Measurements from ENCODE around the gene HIPK1.

- TF ChIP-seq HNRNPLL (IDR thresholded peaks at IDR 0.05; ENCODE audit: low read depth, low read length, poor library complexity, severe bottlenecking): no peak
- no peak for TF ChIP-seq SP1 (IDR thresholded peaks at IDR 0.05)
- no peak for TF ChIP-seq SP1 (CRISPR knock-in tag; IDR thresholded peaks at IDR 0.05)
- TF ChIP-seq CTCF (CRISPR knock-in tag; IDR thresholded peaks at IDR 0.05): no peak
- no peak for TF ChIP-seq SAP130 (CRISPR knock-in tag; IDR thresholded peaks at IDR 0.05; ENCODE audit: low read depth)
- TF ChIP-seq ZNF709 (CRISPR knock-in tag; IDR thresholded peaks at IDR 0.05): no peak
- TF ChIP-seq ZBTB33 (CRISPR knock-in tag; IDR thresholded peaks at IDR 0.05): no peak
- no peak for TF ChIP-seq SRSF4 (IDR thresholded peaks at IDR 0.05; ENCODE audit: low read depth, low read length, poor library complexity, severe bottlenecking)
- no peak for TF ChIP-seq ZC3H4 (CRISPR knock-in tag; IDR thresholded peaks at IDR 0.05; ENCODE audit: borderline replicate concordance)
- no peak for TF ChIP-seq JUN (CRISPR knock-in tag; IDR thresholded peaks at IDR 0.05)
- no peak for TF ChIP-seq PLSCR1 (CRISPR knock-in tag; IDR thresholded peaks at IDR 0.05; ENCODE audit: borderline replicate concordance)
- no peak for TF ChIP-seq DPF2 (CRISPR knock-in tag; IDR thresholded peaks at IDR 0.05; ENCODE audit: borderline replicate concordance, low read depth)
- TF ChIP-seq ZNF720 (CRISPR knock-in tag; IDR thresholded peaks at IDR 0.05): no peak
- no peak for TF ChIP-seq SRF (IDR thresholded peaks at IDR 0.05; ENCODE audit: low read depth, low read length)
Measured at GRCh38 chr1:113935970-113936369, 6.8 kb downstream of the HIPK1 start.
